Measurements from ENCODE around the gene SLC25A22.

Gene SLC25A22

GRCh38 chr11:788009-788640 is 10.0 kb downstream of the SLC25A22 start:
- no peak for DNase-seq
- Mint-ChIP-seq H3K4me3 (no peak overlapping the region), H3K27me3 (peaks cover 7% of the 10 kb centered on the region), H3K36me3 (peaks cover 12% of the 10 kb centered on the region), H3K4me1 (peaks cover 6% of the 10 kb centered on the region), H3K27ac (no peak overlapping the region), H3K9me3 (no peaks in the 10 kb centered on the region)
- CTCF ChIA-PET: no interaction called here

GRCh38 chr11:787084-787675 is 10.9 kb downstream of the SLC25A22 start:
- H3K27me3 Mint-ChIP-seq: peaks cover 7% of the 10 kb centered on the region
- CTCF ChIA-PET: no interaction called here
- no peak overlapping the region for H3K4me3 Mint-ChIP-seq
- H3K27ac Mint-ChIP-seq: no peak overlapping the region
- H3K4me1 Mint-ChIP-seq: peaks cover 6% of the 10 kb centered on the region
- no peak for DNase-seq
- H3K9me3 Mint-ChIP-seq: no peaks in the 10 kb centered on the region
- peaks cover 12% of the 10 kb centered on the region for H3K36me3 Mint-ChIP-seq

GRCh38 chr11:786235-787083 is 11.6 kb downstream of the SLC25A22 start:
- no peaks in the 10 kb centered on the region for H3K9me3 Mint-ChIP-seq
- H3K36me3 Mint-ChIP-seq: peaks cover 12% of the 10 kb centered on the region
- DNase-seq: no peak
- peaks cover 7% of the 10 kb centered on the region for H3K27me3 Mint-ChIP-seq
- no peak overlapping the region for H3K4me3 Mint-ChIP-seq
- H3K4me1 Mint-ChIP-seq: peaks cover 6% of the 10 kb centered on the region
- H3K27ac Mint-ChIP-seq: no peak overlapping the region
- CTCF ChIA-PET: no interaction called here

- H3K9me3 Mint-ChIP-seq: no peaks in the 10 kb centered on the region
- CTCF ChIA-PET: no interaction called here
- H3K27me3 Mint-ChIP-seq: no peaks in the 10 kb centered on the region
- DNase-seq: no peak
- H3K4me3 Mint-ChIP-seq: no peak overlapping the region
- peaks cover 14% of the 10 kb centered on the region for H3K36me3 Mint-ChIP-seq
- H3K4me1 Mint-ChIP-seq: peaks cover 21% of the 10 kb centered on the region
- H3K27ac Mint-ChIP-seq: no peak overlapping the region
Observed at GRCh38 chr11:783581-784015, 14.5 kb downstream of the SLC25A22 start.

GRCh38 chr11:782264-783174 is 15.6 kb downstream of the SLC25A22 start:
- peaks cover 14% of the 10 kb centered on the region for H3K36me3 Mint-ChIP-seq
- DNase-seq: no peak
- CTCF ChIA-PET: no interaction called here
- no peak overlapping the region for H3K4me3 Mint-ChIP-seq
- H3K4me1 Mint-ChIP-seq: peaks cover 21% of the 10 kb centered on the region
- H3K27me3 Mint-ChIP-seq: no peaks in the 10 kb centered on the region
- no peaks in the 10 kb centered on the region for H3K9me3 Mint-ChIP-seq
- H3K27ac Mint-ChIP-seq: no peak overlapping the region

GRCh38 chr11:779955-780532 is 18.0 kb downstream of the SLC25A22 start:
- peaks cover 36% of the 10 kb centered on the region for H3K4me1 Mint-ChIP-seq
- peaks cover 14% of the 10 kb centered on the region for H3K36me3 Mint-ChIP-seq
- no peaks in the 10 kb centered on the region for H3K9me3 Mint-ChIP-seq
- CTCF ChIA-PET: no interaction called here
- no peaks in the 10 kb centered on the region for H3K27me3 Mint-ChIP-seq
- no peak overlapping the region for H3K27ac Mint-ChIP-seq
- peak overlapping the region; percentile 18 for H3K4me3 Mint-ChIP-seq
- DNase-seq: no peak

- DNase-seq: no peak
- Mint-ChIP-seq H3K9me3 (no peaks in the 10 kb centered on the region), H3K36me3 (peaks cover 12% of the 10 kb centered on the region), H3K27me3 (no peaks in the 10 kb centered on the region), H3K4me3 (peak overlapping the region; percentile 52), H3K27ac (peak overlapping the region; percentile 69), H3K4me1 (peaks cover 37% of the 10 kb centered on the region)
- CTCF ChIA-PET: no interaction called here
Observed at GRCh38 chr11:778976-779954, 18.8 kb downstream of the SLC25A22 start.

- Mint-ChIP-seq H3K4me1 (peaks cover 37% of the 10 kb centered on the region), H3K9me3 (no peaks in the 10 kb centered on the region), H3K4me3 (peak within 1 kb of the TSS; percentile 84), H3K27ac (peak within 1 kb of the TSS; percentile 87), H3K36me3 (peaks cover 6% of the 10 kb centered on the region), H3K27me3 (no peaks in the 10 kb centered on the region)
- CTCF ChIA-PET: interaction anchor here (0.7 to 0.9 kb wide), 2 partner anchors 12 to 16 kb away, joined by 3 to 4 read pairs; partner anchors contain the start of gene CEND1
- peak; percentile 95 for DNase-seq
Observed at GRCh38 chr11:777288-778255, 20.5 kb downstream of the SLC25A22 start, which contains the start of gene GATD1. Gene GATD1, minus strand, starts transcription at chr11:777487. Its CDS starts 25 bp downstream, at chr11:777462.

GRCh38 chr11:776561-777287 is 21.4 kb downstream of the SLC25A22 start:
- DNase-seq: peak; percentile 43
- Mint-ChIP-seq H3K27me3 (no peaks in the 10 kb centered on the region), H3K36me3 (peaks cover 6% of the 10 kb centered on the region), H3K27ac (peak overlapping the region; percentile 80), H3K9me3 (no peaks in the 10 kb centered on the region), H3K4me3 (peak overlapping the region; percentile 79), H3K4me1 (peaks cover 37% of the 10 kb centered on the region)
- CTCF ChIA-PET: interaction anchor here (1.7 kb wide), 1 partner anchor 11 kb away, joined by 6 read pairs; no protein-coding TSS in a partner anchor

GRCh38 chr11:776263-776560 is 21.9 kb downstream of the SLC25A22 start:
- Mint-ChIP-seq H3K4me1 (peaks cover 37% of the 10 kb centered on the region), H3K4me3 (peak overlapping the region; percentile 79), H3K27ac (peak overlapping the region; percentile 80), H3K9me3 (no peaks in the 10 kb centered on the region), H3K36me3 (peaks cover 6% of the 10 kb centered on the region), H3K27me3 (no peaks in the 10 kb centered on the region)
- no peak for DNase-seq
- CTCF ChIA-PET: interaction anchor here (1.7 kb wide), 1 partner anchor 10 kb away, joined by 6 read pairs; no protein-coding TSS in a partner anchor

- Mint-ChIP-seq H3K36me3 (peaks cover 2% of the 10 kb centered on the region), H3K27ac (peak overlapping the region; percentile 62), H3K4me1 (peaks cover 31% of the 10 kb centered on the region), H3K4me3 (peak overlapping the region; percentile 66), H3K27me3 (no peaks in the 10 kb centered on the region), H3K9me3 (no peaks in the 10 kb centered on the region)
- CTCF ChIA-PET: interaction anchor here (1.7 kb wide), 1 partner anchor 9 kb away, joined by 6 read pairs; no protein-coding TSS in a partner anchor
- DNase-seq: no peak
Observed at GRCh38 chr11:774873-775592, 23.0 kb downstream of the SLC25A22 start.
